Lower leg skin (tissue), 3 donors: Measurements from ENCODE around the gene FAM120A.

Source experiments
- POLR2A ChIP-seq, 2 donors: fragments of 450-650 bp; IDR thresholded peaks; one replicate each; pipeline ENCODE4 v1.6.1; 2016 to 2017; ENCODE audit warnings: antibody characterized with exemption in 2 of 2, mild to moderate bottlenecking in 1 of 2, moderate library complexity in 1 of 2
- TF ChIP-seq, protein P1 (sequence below), 3 donors: fragments of 450-650 bp; IDR thresholded peaks; one replicate each; pipeline ENCODE4 v1.5.1; 2016; ENCODE audit warnings: antibody characterized with exemption in 3 of 3, mild to moderate bottlenecking in 3 of 3, moderate library complexity in 2 of 3

DNA sequence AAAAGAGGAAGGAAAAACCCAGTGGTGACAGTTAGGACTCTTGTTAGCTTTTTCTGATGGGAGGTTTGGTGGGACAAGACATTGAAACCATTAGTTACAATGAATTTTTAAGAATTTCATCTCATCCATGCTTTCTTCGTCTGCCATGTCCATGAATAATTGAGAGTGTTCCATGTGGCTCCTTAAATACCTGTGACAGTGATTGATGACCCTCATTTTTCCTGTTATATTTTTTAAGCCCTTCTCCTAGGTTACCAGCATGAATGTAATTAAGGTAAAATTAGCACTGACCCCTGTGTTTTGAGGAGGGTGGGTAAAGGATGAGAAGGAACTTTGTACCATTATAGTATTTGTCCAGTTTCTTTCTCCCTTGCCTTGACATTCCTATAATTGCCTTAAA lies 101.4 kb downstream of the FAM120A start:
- TF ChIP-seq, protein P1, sequence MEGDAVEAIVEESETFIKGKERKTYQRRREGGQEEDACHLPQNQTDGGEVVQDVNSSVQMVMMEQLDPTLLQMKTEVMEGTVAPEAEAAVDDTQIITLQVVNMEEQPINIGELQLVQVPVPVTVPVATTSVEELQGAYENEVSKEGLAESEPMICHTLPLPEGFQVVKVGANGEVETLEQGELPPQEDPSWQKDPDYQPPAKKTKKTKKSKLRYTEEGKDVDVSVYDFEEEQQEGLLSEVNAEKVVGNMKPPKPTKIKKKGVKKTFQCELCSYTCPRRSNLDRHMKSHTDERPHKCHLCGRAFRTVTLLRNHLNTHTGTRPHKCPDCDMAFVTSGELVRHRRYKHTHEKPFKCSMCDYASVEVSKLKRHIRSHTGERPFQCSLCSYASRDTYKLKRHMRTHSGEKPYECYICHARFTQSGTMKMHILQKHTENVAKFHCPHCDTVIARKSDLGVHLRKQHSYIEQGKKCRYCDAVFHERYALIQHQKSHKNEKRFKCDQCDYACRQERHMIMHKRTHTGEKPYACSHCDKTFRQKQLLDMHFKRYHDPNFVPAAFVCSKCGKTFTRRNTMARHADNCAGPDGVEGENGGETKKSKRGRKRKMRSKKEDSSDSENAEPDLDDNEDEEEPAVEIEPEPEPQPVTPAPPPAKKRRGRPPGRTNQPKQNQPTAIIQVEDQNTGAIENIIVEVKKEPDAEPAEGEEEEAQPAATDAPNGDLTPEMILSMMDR (IDR thresholded peaks at IDR 0.05) = no peak
- TF ChIP-seq POLR2A (IDR thresholded peaks at IDR 0.05) = no peak
